ENCODE data around the gene HOMEZ. TPM values are rescaled to one million over a fixed set of nuclear protein-coding genes. Genes with fewer than 3 reads are reported as not detected.

HOMEZ gene
- total and polyA plus RNA-seq, 2 of the 8 experiments (the other 6 are each of a cell fraction or from before 2014, with no cell fraction given), result 9.1 to 15.9 TPM

DNA sequence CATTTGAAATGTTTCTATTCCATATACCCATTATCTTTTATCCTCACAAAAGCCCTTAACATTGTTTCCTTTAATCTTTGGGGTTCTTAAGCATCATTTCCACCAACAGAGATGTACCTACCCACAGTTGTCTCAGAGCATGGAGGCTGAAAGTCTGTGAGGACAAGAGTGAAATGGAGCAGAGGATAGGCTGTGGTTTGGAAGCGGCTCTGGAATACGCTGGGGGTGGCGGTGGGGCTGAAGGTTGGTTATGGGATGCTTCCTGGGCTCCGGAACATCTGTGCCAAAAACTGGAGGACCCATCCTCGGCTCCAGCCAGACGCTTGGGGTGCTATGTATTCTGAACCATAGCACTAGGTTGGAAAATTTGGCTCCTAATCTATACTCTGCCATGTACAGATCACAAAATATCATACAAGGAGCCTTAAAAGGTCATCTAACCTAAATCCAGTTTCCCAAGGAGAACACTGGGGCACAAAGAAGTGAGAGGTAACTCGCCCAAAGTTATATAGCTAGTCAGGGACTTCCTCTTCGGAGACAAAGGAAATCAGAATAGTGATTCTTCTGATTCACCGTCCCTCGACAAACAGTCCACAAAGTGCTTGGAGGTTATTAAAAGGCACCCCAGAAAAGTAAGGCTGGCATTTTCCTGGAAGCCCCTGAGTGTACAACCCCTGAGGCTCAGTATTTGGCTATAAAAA lies 14.2 kb upstream of the HOMEZ start (continued):
- TF ChIP-seq CHD7 (IDR thresholded peaks at IDR 0.05; ENCODE audit: insufficient replicate concordance, low read length), result no peak

Data from H1 (cell line).